Activated naive CD8-positive, alpha-beta T cell (primary cell): ENCODE data around the gene SAP30.
A peak's percentile ranks its signal among the peaks of the same experiment; 100 is the strongest.

Experiments used
- H3K27ac Mint-ChIP-seq: one replicate; pipeline ENCODE4 v1.8.0; 2021; ENCODE audit warnings: mixed read lengths
- H3K27me3 Mint-ChIP-seq: one replicate; pipeline ENCODE4 v1.8.0; 2021; ENCODE audit warnings: mixed read lengths
- H3K36me3 Mint-ChIP-seq: one replicate; pipeline ENCODE4 v1.8.0; 2021; ENCODE audit warnings: mixed read lengths
- H3K4me1 Mint-ChIP-seq: one replicate; pipeline ENCODE4 v1.8.0; 2021; ENCODE audit warnings: low read depth, mixed read lengths
- H3K4me3 Mint-ChIP-seq: one replicate; pipeline ENCODE4 v1.8.0; 2021; ENCODE audit warnings: mild to moderate bottlenecking, mixed read lengths
- H3K9me3 Mint-ChIP-seq: one replicate; pipeline ENCODE4 v1.8.0; 2021; ENCODE audit warnings: low read depth, mixed read lengths

SAP30 gene

GRCh38 chr4:173346074-173346473 lies 24.7 kb upstream of the SAP30 start:
- Mint-ChIP-seq H3K4me1 (no peaks in the 10 kb centered on the region), H3K36me3 (no peaks in the 10 kb centered on the region), H3K27ac (no peak overlapping the region), H3K4me3 (no peak overlapping the region), H3K27me3 (no peaks in the 10 kb centered on the region), H3K9me3 (no peaks in the 10 kb centered on the region)

DNA sequence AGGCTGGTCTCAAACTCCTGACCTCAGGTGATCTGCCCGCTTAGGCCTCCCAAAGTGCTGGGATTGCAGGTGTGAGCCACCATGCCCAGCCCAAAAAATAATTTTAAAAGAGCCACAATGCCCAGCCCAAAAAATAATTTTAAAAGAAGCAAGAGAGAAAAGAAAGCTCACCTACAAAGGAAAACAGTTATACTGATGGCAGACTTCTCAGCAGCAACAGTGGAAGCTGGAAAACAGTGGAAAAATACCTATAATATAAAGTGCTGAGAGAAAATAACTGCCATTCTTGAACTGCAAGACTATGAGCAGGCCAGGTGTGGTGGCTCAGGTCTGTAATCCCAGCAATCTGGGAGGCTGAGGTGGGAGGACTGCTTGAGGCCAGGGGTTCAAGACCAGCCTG lies 23.3 kb upstream of the SAP30 start:
- Mint-ChIP-seq H3K9me3 (no peaks in the 10 kb centered on the region), H3K36me3 (no peaks in the 10 kb centered on the region), H3K27ac (no peak overlapping the region), H3K4me3 (no peak overlapping the region), H3K27me3 (no peaks in the 10 kb centered on the region), H3K4me1 (no peaks in the 10 kb centered on the region)

- Mint-ChIP-seq H3K27ac (no peak overlapping the region), H3K36me3 (no peaks in the 10 kb centered on the region), H3K4me3 (no peak overlapping the region), H3K27me3 (peaks cover 5% of the 10 kb centered on the region), H3K9me3 (no peaks in the 10 kb centered on the region), H3K4me1 (no peaks in the 10 kb centered on the region)
These were observed 12.8 kb upstream of the SAP30 start for GRCh38 chr4:173357939-173358338.

DNA sequence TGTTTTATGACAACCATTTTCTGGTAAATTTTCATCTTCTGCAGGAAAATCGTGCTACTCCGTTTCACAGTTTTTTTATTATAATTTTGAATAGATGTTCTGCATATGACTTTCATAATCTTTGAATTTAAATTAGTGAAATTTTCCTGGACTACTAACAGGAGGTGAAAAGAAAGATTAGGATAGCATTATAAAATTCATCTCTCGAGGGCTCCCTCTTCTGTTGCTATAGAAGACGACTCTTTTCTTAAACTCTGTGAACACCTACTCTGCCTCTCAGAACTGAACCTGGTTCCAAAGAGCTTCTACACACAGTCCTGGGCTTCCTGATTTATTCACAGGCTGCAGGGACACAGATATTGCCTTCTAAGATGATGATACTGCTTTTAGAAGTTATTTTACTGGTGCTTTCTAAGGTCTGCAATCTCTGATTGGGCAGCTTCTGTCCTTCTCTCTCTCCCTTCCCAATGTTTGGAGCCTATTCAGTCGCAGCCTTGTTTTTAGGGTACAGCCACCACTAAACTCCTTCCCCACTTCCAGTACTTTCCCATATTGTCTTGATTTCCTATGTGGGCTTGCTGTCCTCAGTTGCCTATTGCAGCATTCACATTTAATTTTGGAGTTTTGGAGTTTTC lies 10.1 kb upstream of the SAP30 start:
- H3K27ac Mint-ChIP-seq, result no peak overlapping the region
- H3K4me1 Mint-ChIP-seq, result peaks cover 3% of the 10 kb centered on the region

DNA sequence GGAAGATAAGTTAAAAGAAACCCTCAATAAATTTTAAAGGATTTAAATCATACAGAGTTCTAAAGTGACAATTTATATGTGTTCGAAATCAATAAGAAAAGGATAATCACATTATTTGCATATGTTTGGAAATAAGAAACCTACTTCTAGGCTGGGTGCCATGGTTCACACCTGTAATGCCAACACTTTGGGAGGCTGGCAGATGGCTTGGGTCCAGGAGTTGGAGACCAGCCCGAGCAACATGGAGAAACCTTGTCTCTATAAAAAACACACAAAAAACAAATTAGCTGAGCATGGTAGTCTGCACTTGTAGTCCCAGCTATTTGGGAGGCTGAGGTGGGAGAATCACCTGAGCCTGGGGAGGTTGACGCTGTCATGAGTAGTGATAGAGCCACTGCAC lies 8.1 kb upstream of the SAP30 start:
- H3K4me1 Mint-ChIP-seq, result peaks cover 7% of the 10 kb centered on the region
- no peaks in the 10 kb centered on the region for H3K36me3 Mint-ChIP-seq
- no peaks in the 10 kb centered on the region for H3K9me3 Mint-ChIP-seq
- H3K4me3 Mint-ChIP-seq, result no peak overlapping the region
- no peak overlapping the region for H3K27ac Mint-ChIP-seq
- peaks cover 2% of the 10 kb centered on the region for H3K27me3 Mint-ChIP-seq

More for the DNA sequence above, 10.1 kb upstream of the SAP30 start:
- H3K36me3 Mint-ChIP-seq, result no peaks in the 10 kb centered on the region
- H3K27me3 Mint-ChIP-seq, result peaks cover 2% of the 10 kb centered on the region
- no peaks in the 10 kb centered on the region for H3K9me3 Mint-ChIP-seq
- no peak overlapping the region for H3K4me3 Mint-ChIP-seq

DNA sequence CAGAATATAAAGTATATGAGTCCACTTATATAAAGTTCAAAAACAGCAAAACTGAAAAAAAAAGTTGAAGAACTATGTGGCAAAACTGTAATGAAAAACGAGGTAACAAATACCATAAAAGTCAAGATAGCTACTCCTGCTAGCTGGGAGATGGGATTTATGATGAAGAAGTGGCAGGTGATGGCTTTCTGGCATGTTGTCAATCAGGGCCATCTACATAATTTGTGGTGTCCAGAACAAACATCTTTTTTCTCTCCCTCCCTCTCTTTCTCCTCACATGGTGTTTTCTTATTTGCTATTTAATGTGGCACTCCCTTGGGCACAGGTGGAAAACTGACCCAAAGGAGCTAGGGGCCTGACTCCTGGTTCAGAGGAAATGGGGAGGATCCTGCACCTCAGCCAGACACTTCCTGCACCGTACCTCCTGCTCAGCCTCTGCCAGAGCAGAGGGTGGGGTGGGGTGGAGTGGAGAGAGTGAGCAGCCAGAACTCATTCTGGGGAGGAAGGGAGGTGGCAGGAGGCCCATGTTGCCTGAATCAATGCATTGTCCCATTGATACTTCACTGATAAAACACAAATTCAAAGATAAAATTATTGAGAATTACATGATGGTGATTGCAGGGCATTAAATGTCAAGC lies 5.3 kb upstream of the SAP30 start:
- H3K9me3 Mint-ChIP-seq, result no peaks in the 10 kb centered on the region
- H3K4me3 Mint-ChIP-seq, result no peak overlapping the region
- H3K27ac Mint-ChIP-seq, result no peak overlapping the region
- H3K4me1 Mint-ChIP-seq, result peaks cover 17% of the 10 kb centered on the region
- H3K27me3 Mint-ChIP-seq, result no peaks in the 10 kb centered on the region
- no peaks in the 10 kb centered on the region for H3K36me3 Mint-ChIP-seq

DNA sequence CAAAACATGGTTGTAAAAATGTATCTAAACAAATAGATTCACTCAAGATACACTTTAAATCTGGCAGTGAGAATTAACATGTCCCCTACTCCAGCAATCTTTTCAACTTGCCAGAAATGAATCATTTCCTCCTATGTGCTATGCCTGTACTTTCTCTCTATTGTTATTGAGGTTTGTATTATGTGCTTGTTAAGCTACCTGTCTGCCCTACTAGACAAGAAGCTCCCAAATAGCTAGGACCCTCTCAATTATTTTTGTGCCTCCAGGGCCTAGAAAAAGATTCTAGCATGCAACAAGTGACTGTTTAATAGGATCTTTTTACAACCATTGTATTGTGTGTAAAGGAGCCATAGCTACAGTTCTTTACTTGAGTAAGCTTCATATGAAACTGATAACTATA lies 3.5 kb upstream of the SAP30 start:
- H3K36me3 Mint-ChIP-seq, result no peaks in the 10 kb centered on the region
- no peak overlapping the region for H3K4me3 Mint-ChIP-seq

GRCh38 chr4:173367946-173368345 lies 2.8 kb upstream of the SAP30 start:
- no peak overlapping the region for H3K27ac Mint-ChIP-seq
- peaks cover 28% of the 10 kb centered on the region for H3K4me1 Mint-ChIP-seq
- no peak overlapping the region for H3K4me3 Mint-ChIP-seq
- H3K9me3 Mint-ChIP-seq, result no peaks in the 10 kb centered on the region
- H3K36me3 Mint-ChIP-seq, result no peaks in the 10 kb centered on the region
- H3K27me3 Mint-ChIP-seq, result peaks cover 2% of the 10 kb centered on the region

More for the DNA sequence above, 3.5 kb upstream of the SAP30 start:
- peaks cover 26% of the 10 kb centered on the region for H3K4me1 Mint-ChIP-seq
- no peak overlapping the region for H3K27ac Mint-ChIP-seq
- no peaks in the 10 kb centered on the region for H3K27me3 Mint-ChIP-seq
- H3K9me3 Mint-ChIP-seq, result no peaks in the 10 kb centered on the region

- Mint-ChIP-seq H3K27me3 (peaks cover 8% of the 10 kb centered on the region), H3K27ac (peak overlapping the region; percentile 98), H3K4me1 (peaks cover 32% of the 10 kb centered on the region), H3K36me3 (peaks cover 3% of the 10 kb centered on the region), H3K4me3 (peak overlapping the region; percentile 98), H3K9me3 (no peaks in the 10 kb centered on the region)
These were observed 651 bp upstream of the SAP30 start for GRCh38 chr4:173370130-173370476.

GRCh38 chr4:173371292-173372192 lies 788 bp downstream of the SAP30 start:
- no peaks in the 10 kb centered on the region for H3K9me3 Mint-ChIP-seq
- peaks cover 29% of the 10 kb centered on the region for H3K4me1 Mint-ChIP-seq
- peaks cover 3% of the 10 kb centered on the region for H3K36me3 Mint-ChIP-seq
- peak overlapping the region; percentile 66 for H3K27ac Mint-ChIP-seq
- peaks cover 10% of the 10 kb centered on the region for H3K27me3 Mint-ChIP-seq
- H3K4me3 Mint-ChIP-seq, result peak overlapping the region; percentile 93

DNA sequence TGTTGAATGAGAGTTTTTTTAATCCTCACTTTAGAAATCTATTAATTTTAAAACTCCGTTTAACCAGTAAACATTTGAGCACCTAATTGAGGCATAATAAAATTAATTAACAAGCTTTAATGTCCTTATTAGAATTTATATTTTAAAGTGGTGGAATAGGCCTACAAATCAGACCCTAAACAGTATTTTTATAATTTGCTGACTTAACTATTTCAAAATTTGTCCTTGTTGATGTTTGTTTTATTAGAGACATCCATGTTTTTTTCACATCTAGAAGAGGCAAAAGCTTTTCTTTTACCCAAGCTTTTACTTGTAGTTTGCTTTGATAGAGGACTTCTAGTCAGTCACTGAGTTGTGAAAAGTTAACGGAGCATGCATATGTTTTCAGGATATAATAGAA lies 3.8 kb downstream of the SAP30 start:
- Mint-ChIP-seq H3K27me3 (peaks cover 10% of the 10 kb centered on the region), H3K4me1 (peaks cover 18% of the 10 kb centered on the region), H3K9me3 (no peaks in the 10 kb centered on the region), H3K4me3 (no peak overlapping the region), H3K27ac (no peak overlapping the region), H3K36me3 (peaks cover 3% of the 10 kb centered on the region)

- no peaks in the 10 kb centered on the region for H3K9me3 Mint-ChIP-seq
- H3K27me3 Mint-ChIP-seq, result peaks cover 18% of the 10 kb centered on the region
- H3K4me3 Mint-ChIP-seq, result no peak overlapping the region
- no peak overlapping the region for H3K27ac Mint-ChIP-seq
- H3K36me3 Mint-ChIP-seq, result peaks cover 2% of the 10 kb centered on the region
- H3K4me1 Mint-ChIP-seq, result no peaks in the 10 kb centered on the region
These were observed 9.2 kb downstream of the SAP30 start for GRCh38 chr4:173379929-173380328.

- Mint-ChIP-seq H3K27me3 (peaks cover 17% of the 10 kb centered on the region), H3K4me1 (no peaks in the 10 kb centered on the region), H3K4me3 (no peak overlapping the region), H3K27ac (no peak overlapping the region), H3K36me3 (peaks cover 2% of the 10 kb centered on the region), H3K9me3 (no peaks in the 10 kb centered on the region)
These were observed 10.2 kb downstream of the SAP30 start for GRCh38 chr4:173380987-173381386.

DNA sequence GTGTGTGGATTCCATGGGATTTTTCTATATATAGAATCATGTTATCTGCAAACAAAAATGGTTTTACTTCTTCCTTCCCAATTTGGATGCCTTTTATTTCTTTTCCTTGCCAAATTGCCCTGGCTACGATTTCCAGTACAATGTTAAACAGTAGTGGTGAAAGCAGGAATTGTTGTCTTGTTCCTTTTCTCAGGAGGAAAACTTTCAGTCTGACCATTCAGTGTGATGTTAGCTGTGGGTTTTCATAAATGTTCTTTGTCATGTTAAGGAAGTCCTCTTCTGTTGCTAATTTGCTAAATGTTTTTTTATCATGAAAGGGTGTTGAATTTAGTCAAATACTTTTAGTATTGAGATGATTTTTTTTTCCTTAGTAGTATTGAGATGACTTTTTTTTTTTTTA lies 10.9 kb downstream of the SAP30 start:
- Mint-ChIP-seq H3K27me3 (peaks cover 16% of the 10 kb centered on the region), H3K27ac (no peak overlapping the region), H3K4me3 (no peak overlapping the region), H3K36me3 (peaks cover 2% of the 10 kb centered on the region), H3K9me3 (no peaks in the 10 kb centered on the region), H3K4me1 (no peaks in the 10 kb centered on the region)

- Mint-ChIP-seq H3K4me1 (no peaks in the 10 kb centered on the region), H3K27me3 (peaks cover 16% of the 10 kb centered on the region), H3K4me3 (no peak overlapping the region), H3K9me3 (no peaks in the 10 kb centered on the region), H3K27ac (no peak overlapping the region), H3K36me3 (peaks cover 2% of the 10 kb centered on the region)
These were observed 11.6 kb downstream of the SAP30 start for GRCh38 chr4:173382349-173382748.
